ENCODE measurements around the gene MAPKAP1.

MAPKAP1 gene

GRCh38 chr9:125457357-125457756, 249.7 kb downstream of the MAPKAP1 start:
- no peak for DNase-seq (ENCODE audit: low read depth)

- no peak for DNase-seq (ENCODE audit: low read depth)
Measured at GRCh38 chr9:125455876-125456275, 251.1 kb downstream of the MAPKAP1 start.

DNA sequence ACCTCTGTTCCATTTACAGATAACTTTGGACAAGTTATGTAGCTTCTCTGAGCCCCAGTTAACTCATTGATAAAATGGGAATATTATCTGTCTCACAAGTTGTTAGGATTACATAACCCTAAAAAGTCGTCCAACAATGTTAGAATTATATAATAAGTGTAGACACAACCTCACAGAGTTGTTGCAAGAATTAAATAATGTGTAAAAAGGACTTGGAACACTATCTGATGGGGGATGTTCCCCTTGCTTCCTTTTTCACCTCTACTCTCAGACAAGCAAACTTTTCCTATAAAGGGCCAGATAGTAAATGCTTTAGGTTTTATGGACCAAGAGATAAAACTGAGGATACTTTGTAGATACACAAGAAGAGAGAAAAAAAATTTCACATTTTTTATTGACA, 251.9 kb downstream of the MAPKAP1 start:
- no peak for DNase-seq (ENCODE audit: low read depth)

DNA sequence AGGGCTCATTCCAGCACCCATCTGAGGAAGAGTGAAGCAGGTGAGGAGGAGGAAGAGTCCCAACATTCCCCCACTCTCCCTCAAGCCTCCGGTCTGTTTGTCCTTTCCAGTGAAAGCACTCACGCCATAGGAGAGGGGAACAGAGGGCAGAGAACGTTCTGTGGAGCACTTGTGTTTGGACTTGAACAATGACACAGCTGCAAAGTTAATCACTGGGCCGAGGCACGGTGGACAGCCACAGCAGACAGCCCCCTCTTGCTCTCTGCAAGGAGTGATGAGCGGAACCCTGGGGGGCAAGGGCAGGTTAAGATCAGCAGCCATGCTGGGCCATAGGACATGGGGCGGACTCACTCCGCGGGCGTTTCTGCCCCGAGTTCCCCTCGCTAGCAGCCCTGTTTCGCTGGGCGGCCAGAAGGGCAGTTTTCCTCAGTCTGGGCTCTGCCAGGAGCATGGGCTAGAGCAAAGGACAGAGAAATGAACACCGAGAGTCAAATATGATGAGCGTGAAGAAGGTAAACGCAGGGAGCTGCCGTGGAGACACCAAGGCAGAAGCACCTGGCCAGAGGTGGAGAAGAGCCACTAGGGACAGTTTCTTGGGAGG, 259.7 kb downstream of the MAPKAP1 start:
- DNase-seq (ENCODE audit: low read depth) = no peak

GRCh38 chr9:125446561-125447094, 260.4 kb downstream of the MAPKAP1 start:
- DNase-seq (ENCODE audit: low read depth) = no peak

DNA sequence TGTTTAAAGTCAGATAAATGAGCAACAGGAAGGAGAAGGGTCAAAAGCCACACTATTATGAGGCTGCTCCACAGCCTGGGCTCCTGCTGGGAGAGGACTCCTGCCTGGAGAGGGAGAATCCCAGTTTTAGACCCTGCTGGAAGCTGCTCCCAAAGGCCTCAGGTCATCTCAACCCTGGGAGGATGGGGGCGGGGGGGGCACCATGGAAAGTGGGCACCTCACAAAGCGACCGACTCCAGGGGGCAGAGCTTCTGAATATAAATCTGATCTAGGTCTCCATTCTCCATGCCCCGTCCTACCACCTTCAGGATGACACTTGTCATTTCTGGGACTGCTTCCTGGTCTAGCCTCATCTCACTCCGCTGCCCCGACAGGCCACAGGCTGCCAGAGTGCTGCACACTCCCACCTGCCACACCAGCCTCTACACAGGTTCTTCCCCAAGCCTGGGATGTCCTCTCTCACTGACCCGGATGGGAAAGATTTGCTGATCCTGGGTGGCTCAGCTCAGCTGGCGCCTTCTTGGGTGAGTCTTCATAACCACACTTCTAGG, 262.0 kb downstream of the MAPKAP1 start:
- no peak for DNase-seq (ENCODE audit: low read depth)

DNA sequence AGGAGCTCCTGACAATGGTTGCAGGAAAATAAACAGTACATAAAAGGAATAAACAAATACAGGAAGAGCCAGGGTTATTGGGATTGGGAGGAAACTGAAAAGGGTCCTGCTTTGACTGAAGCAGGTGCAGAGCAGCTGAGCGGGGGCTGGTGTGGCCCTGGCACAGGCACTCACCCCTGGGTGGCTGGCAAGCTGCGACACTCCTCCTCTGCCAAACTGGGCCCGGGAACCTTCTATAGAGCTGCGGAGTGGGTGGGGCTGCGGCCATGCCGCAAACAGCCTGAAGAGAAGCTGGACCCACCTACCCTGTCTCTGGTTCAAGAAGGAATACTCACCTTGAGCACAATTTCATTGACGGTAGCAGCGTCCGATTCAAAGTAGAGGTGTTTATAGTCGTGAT, 262.8 kb downstream of the MAPKAP1 start:
- DNase-seq (ENCODE audit: low read depth) = no peak

DNA sequence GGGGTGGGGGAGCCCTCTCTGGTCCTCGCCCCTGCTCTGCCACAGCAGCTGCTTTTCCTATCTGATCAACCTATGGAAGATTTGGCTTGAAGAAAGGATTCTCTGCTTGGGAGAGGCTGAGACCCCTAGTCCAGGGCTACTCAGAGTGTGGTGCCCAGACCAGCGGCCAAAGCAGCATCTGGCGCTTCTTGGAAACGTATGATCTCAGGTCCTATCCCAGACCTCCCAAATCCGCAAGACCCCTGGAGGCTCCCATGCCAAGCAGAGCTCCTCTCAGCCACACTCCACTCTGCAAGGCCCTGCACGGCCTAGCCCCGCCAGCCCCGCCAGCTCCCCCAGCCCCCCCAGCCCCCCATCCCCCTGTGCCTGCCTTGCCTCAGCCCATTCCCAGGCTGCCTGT, 263.6 kb downstream of the MAPKAP1 start:
- DNase-seq (ENCODE audit: low read depth) = no peak

DNA sequence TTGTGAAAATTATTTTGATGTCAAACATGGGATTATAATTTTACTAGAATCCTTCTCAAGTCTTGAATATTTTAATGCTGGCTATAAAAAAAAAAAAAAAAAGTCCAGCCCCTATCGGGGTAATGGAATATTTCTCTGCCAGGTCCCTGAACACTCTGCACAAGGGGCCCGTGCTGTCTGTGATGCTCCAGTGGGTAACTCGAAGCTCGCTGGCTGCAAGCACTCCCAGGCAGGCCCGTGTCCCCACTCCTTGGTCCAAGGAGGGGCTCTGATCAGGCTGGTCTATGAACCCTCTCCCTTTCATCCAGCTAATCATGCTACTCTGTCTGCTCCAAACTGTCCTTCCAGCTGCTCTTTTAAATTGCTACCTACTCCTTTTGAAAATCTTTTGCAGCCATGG, 264.6 kb downstream of the MAPKAP1 start:
- DNase-seq (ENCODE audit: low read depth) = no peak

GRCh38 chr9:125440411-125440810, 266.6 kb downstream of the MAPKAP1 start:
- no peak for DNase-seq (ENCODE audit: low read depth)

DNA sequence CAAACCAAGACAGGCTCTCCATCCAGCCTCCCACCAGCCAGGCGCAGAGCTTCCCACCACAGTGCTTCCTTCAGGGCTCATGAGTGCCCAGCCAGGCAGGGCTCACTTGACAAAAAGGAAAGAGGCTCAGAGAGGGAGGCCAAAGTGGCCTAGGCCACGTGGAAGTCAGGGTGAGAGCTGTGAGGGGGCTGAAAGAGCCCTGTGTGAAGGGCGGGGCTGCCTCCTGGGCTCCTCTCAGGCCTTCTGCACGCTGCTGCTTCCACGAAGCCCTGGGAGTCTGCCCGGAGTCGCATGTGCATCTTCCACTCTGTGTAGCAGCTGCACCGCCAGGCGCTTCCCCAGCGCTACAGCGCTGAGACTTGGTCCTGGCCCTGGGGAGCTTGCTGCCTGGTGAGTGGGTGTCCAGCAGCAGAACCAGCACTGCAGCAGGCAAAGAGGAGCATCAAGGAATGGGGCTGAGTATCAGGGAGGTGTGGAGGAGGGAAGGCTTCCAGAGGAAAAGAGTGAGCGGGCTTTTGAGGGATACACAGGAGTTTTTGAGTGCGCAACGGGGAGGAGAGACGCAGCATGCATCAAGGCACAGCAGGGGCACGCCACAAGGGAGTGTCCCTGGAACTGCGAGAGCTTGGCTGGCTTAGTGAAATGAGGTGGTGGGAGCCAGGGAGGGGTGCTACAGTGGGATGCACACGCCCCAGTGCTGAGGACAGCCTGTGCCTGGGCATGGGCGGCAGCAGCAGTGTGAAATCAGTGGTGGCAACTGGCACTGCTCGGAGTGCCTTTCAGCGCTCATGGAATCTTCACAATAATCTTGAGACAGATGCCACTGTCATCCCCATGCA, 267.4 kb downstream of the MAPKAP1 start:
- DNase-seq (ENCODE audit: low read depth) = no peak

- DNase-seq (ENCODE audit: low read depth) = no peak
Measured at GRCh38 chr9:125438506-125439433, 268.2 kb downstream of the MAPKAP1 start.

GRCh38 chr9:125437771-125438221, 269.2 kb downstream of the MAPKAP1 start:
- no peak for DNase-seq (ENCODE audit: low read depth)

DNA sequence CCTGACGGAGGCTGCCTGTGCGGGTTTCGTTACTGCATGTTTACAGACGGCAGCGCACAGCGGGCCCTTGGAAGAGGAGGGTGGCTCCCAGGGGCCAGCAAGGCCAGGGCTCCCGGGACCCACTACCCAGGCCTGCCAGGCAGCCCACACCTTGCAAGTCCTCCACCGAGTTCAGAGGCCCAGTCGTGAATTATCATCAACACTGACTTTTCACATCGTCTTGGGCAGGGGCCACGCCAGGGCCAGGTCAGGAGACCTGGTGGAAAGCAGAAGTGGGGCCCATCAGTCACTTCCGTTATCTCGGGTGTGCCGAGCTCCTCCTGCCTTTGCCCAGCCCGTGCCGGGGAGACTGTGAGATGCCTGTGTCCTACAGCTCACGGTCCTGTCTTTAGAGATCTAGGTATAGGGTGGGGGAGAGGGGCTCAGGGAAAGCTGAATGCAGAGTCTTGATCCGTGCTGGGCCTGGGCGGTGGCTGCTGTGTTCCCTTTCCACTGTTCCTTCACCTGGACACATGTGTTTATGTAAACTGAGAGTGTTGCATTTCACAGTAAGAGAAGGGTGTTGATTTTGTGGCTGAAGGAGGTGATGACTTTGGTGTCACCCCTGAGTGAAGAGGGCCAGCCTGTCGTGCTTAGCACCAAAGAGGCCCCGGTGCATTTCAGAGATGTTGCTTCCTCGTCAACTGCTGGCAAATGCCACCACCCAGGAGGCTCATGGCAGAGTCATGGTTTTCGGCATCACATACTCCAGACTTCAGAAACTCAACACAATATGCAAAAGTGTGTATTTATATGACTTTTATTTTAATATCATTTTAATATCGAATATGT, 270.2 kb downstream of the MAPKAP1 start:
- DNase-seq (ENCODE audit: low read depth) = no peak

- no peak for DNase-seq (ENCODE audit: low read depth)
Measured at GRCh38 chr9:125435776-125436612, 271.0 kb downstream of the MAPKAP1 start.

GRCh38 chr9:125434986-125435775, 271.8 kb downstream of the MAPKAP1 start:
- no peak for DNase-seq (ENCODE audit: low read depth)

- DNase-seq (ENCODE audit: low read depth) = no peak
Measured at GRCh38 chr9:125433461-125434011, 273.5 kb downstream of the MAPKAP1 start.

- DNase-seq (ENCODE audit: low read depth) = no peak
Measured at GRCh38 chr9:125432715-125433385, 274.2 kb downstream of the MAPKAP1 start.
